Suppressor macrophage (primary cell): ENCODE results near the gene RANBP3L.
"Not testable (repeated sequence)": the region's sequence is repeated elsewhere in the genome, so short reads cannot be mapped to it uniquely, and the experiment has no call there.

Experiments used
- DNase-seq, 4 experiments: peaks; one replicate each; pipeline ENCODE4 v3.0.0-alpha.2; 2020 to 2022

Gene RANBP3L

GRCh38 chr5:36285837-36286615 lies 15.7 kb downstream of the RANBP3L start:
- no peak for DNase-seq

DNA sequence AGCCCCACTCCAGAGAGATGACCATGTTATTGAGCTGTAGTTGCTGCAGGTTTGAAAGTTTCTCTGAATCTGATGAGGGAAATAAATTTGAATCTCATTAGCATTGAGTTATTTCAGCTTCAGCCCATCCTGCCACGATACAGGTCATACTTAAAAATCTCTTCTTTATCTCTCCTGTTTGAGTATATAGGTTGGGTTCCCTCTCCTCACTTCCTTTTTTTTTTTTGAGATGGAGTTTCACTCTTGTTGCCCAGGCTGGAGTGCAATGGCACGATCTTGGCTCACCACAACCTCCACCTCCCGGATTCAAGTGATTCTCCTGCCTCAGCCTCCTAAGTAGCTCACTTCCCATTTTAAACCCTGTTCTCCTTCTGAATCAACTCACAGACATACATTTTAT lies 17.9 kb downstream of the RANBP3L start:
- not testable (repeated sequence) for DNase-seq

DNA sequence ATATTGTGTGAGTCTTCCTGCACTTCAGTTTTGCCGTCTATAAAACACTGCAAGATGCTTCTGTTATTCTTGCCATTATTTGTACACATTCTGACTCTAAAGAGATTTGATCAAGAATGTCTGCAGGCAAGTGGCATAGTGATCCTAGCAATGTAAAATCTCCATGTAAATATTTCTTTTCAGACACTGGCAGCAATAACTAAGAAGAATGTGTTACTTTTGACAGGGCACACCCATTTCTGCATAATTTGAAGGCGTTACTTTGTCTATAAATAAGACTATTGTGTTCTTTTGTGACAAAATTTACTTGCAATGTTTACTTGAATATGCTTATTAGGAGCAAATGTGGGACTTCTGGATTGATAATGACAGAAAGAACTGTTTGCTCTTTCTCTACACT lies 20.1 kb downstream of the RANBP3L start:
- no peak for DNase-seq

- DNase-seq: no peak
These were observed 22.5 kb downstream of the RANBP3L start for GRCh38 chr5:36279054-36279698.

DNA sequence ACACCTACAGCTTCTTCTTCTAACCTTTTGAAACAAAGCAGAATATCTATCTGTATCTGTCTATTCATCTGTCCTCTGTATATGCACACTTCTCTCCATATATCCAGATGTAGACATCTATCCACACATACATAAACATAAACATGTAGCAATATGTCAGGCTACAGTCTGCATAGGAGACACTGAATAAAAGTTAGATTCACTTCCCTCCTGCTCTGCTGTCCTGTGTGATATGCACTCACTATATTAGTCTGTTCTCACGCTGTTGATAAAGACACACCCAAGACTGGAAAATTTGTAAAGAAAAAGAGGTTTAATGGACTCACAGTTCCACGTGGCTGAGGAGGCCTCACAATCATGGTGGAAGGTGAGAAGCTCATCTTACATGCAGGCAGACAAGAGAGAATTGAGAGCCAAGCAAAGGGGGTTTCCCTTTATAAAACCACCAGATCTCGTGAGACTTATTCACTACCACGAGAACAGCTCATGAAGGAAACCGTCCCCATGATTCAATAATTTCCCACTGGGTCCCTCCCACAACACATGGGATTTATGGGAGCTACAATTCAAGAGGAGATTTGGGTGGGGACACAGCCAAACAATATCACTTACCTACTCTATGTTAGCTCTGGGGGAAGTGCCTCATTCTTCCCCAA lies 24.1 kb downstream of the RANBP3L start:
- no peak for DNase-seq

DNA sequence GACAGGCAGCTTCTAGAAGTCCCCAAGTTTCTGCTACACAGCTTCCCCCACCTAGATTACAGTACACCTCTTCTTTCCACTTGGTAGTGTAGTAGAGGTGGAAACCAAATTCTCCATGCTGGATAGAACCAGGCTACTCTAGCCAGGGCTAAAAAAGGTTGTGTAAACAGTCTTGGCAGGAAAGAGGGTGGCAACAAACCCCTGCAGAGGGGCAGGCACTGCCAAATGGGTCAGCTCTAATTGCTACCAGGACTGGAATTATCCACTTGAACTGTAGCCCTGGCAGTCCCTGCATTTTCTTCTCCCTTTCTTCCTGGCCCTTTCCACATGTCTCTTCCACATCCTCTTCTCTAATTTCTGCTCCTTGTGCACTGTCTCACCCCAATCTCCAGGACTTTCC lies 24.8 kb downstream of the RANBP3L start:
- DNase-seq: no peak

DNA sequence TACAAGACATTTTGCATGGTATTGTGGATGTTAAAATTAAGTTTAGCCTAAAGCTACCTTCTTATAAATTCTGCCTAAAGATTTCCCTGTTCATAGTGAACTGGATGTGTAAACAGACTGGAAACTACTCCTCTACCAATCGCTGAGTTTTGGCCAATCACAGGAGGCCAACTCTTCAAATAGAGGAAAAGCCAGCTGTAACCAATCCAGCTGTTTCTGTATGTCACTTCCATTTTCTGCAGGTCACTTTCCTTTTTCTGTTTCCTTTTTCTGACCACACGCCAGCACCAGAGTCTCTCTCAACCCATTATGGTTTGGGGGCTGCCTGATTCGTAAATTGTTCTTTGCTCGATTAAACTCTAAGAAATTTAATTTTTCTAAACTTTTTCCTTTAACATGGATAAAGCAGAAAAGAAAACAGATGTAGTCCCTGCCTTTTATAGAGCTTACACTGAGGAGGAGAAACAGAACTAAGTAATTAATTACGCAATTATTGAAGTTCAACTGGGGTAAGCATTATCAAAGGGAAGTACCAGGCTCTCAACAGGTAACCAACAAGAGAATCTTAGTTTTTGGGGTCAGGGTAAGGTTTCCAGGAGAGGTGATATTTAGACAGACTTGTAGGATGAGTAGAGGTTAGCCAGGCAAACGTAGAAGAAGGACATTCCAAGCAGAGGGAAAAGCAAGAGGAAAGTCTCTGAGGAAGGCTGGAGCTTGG lies 27.7 kb downstream of the RANBP3L start:
- peak; percentile 33 to 73 (median 52) for DNase-seq

- DNase-seq: no peak
These were observed 29.5 kb downstream of the RANBP3L start for GRCh38 chr5:36272136-36272690.

GRCh38 chr5:36270876-36271575 lies 30.7 kb downstream of the RANBP3L start:
- no peak for DNase-seq

- no peak for DNase-seq
These were observed 31.5 kb downstream of the RANBP3L start for GRCh38 chr5:36270175-36270574.

GRCh38 chr5:36269478-36269877 lies 32.2 kb downstream of the RANBP3L start:
- no peak for DNase-seq

DNA sequence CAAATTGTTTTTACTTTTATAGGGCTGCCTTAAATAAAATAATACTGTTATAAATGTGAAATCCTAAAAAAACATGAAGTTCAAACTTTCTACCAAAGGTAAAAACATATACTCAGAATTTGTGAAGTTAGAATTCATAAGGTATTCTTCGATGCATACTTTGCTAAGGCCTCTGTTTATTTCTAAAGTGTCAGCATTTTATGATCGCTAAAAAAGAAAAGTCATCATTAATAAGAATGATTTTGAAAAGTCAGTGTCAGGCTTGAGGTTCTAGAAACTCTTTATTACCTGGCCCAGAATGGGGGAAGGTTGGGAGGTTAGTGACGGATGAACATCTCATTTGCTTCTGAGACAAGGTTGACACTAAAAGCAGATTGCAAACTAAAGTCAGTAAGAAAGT lies 33.8 kb downstream of the RANBP3L start:
- no peak for DNase-seq

DNA sequence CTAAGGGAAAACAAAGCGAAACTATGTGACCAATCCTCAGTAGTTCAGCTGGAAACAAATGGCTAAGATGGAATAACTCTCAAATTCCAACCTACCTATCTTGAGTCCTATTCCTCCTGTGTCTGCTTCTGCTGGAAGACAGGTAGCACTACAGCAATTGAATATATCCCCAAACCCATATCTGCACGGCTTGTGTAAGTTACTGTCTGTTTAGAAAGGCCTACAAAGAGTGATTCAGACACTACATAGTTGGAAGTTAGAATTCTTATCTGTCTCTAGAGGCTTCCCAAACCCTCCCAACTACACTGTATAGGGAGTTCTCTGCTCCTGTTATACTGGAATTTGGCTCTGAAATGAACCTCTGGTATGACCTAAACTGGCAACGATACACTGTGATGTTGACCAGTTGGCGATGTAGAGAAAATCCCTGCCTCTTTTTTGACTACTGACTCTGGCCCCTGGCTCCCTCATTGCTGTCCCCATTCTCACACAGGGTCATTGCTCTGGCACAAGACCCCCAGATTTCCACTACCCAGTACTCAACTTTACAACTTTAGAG lies 37.4 kb downstream of the RANBP3L start:
- DNase-seq: no peak

GRCh38 chr5:36261186-36261585 lies 40.5 kb downstream of the RANBP3L start:
- DNase-seq: no peak

DNA sequence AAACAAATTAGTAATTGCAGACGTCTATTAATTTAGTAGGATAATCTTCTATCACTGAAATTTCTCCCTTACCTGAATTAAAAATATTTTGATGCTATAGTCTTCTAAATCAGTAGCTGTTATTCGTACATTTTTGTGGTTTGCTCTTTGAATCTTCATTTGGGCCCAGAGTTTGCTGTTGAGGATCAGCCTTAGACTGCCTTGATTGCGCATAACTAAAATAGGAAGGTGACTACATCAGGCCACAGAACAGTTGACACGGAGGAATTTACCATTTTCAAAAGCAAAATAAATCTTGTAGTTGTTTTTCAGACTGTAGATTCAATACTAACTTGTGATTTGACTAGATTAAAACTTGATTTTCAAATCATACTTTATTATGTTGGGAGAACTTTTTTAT lies 48.1 kb downstream of the RANBP3L start:
- DNase-seq: no peak

DNA sequence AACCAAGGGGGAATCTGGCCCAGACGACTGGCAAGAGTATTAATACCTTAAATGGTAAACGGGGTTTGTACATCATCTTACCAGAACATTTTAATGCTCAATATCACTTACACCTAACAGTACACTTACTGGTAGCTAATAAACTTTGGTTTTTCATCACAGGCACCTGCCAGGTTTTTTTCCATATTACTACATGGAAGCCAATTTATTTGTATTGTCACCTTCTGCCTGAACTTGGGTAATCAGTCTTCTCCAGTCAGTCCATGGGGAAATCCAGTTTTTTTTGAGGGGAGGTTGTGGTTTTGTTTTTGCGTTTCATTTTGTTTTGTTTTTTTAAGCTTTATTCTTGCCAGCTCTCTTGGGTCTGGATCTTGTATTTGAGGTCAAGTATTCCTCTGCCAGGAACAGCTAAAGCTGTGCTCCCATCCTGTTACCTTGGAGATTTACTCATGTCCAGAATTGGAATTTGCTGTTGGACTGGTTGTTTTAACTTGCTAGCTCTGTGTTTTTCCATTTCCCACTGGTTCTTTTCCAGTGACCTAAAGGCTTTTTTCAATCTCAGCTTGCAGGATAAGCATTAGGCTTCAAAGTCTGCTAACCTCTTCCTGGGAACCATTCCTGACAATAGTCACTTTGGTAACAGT lies 48.9 kb downstream of the RANBP3L start:
- DNase-seq: no peak

GRCh38 chr5:36251218-36251617 lies 50.5 kb downstream of the RANBP3L start:
- no peak for DNase-seq

- no peak for DNase-seq
These were observed 51.3 kb downstream of the RANBP3L start for GRCh38 chr5:36250427-36250826.

DNA sequence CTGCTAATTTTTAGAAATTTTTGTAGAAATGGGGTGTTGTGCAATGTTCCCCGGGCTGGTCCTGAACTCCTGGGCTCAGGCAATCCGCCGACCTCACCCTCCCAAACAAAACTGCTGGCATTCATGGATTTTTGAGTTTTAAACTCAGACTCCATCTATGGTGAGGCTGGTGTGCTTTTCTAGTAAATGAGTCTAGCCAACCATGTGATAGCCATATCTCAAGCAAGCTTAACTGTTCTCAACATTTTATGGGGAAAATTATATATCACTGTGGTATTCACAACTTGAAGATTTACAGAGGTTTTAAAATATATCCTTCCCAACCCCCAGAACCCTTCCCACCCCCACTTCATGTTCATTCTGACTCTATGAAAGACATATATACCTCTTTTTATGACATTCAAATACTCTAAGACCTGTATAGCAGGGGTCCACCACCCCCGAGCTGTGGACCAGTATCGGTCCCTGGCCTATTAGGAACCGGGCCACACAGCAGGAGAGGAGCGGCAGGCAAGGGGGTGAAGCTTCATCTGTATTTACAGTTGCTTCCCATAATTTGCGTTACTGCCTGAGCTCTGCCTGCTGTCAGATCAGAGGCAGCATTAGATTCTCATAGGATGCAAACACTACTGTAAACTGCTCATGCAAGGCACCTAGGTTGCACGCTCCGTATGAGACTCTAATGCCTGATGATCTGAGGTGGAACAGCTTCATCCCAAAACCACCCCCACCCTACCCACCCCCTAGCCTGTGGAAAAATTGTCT lies 55.5 kb downstream of the RANBP3L start:
- DNase-seq: no peak

DNA sequence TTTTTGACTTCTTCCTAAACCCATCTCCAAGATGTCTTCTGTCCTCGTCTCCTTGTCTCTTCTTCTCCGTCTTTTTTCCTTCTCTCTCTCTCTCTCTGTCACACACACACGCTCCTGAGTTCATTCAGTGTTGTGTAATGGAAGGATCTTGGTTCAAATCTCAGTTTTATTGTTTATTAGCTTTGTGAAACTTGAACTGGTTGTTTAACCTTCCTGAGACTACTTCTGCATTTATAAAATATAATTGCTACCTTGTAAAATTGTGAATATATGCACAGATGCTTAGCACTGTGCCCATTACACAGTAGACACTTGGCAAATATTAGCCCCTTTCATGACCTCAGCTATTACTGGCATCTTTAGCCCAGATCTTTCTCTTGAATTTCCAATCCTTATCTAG lies 57.6 kb downstream of the RANBP3L start:
- no peak for DNase-seq

DNA sequence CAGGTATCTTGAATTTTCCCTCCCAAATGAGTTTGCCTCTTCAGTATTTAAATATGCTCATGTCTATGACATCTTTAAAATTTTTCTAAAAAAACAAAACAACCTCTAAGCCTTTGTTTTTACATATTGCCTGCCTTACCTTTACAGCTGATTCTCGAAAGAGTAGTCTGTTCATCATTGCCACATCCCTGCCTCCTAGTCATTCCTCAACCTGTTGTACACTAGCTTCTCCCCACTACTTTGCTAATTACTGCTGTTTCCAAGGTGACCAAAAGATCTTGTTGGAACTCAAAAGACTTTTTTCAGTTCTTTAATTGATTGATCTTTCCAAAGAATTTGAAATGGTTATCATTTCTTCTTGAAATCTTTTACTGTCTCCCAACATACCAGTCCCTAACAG lies 58.0 kb downstream of the RANBP3L start:
- no peak for DNase-seq
